HG03280 (cell line): ENCODE data around the gene ODF4.
"Not testable (repeated sequence)": the region's sequence is repeated elsewhere in the genome, so short reads cannot be mapped to it uniquely, and the experiment has no call there.

Source experiments
- ATAC-seq: cut with Tn5 transposase; IDR thresholded peaks from one replicate; pipeline ENCODE4 v1.9.1; 2021; ENCODE audit warnings: mild to moderate bottlenecking, moderate library complexity; ENCODE audit not compliant: unreplicated experiment

ODF4 gene

DNA sequence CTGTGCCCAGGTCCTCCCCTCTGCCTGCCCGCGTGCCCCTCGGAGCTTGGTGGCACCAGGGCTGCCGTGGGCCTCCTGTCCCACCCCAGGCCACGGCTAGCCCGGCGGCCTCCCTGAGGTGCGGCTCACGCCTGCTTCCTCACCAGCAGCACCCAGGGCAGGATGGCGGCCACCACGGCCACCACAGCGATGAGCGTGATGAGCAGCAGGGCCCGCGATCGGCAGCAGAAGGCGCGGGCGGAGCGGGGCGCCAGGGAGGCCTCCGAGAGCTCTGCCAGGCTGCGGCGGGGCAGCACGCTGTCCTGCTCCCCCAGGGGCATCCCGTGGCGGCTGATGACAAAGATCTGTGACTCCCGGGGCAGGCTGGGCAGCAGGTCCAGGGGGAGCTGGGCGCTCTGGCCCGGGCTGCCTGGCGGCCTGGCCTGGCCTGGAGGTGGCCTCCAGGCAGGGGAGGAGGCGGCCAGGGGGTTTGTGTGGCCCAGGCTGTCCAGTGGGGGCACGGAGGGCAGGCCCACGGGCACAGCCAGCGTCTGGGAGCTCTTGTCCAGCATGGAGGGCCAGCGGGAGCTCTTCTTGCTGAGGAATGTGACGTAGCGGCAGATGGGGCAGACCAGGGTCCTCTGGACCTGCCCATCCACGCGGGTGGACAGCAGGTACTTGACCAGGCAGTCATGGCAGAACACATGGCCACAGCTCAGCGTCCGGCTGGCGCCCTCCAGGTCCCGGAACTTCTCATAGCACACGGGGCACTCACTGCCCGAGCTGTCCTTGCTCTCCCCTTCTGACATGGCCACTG, 53.2 kb downstream of the ODF4 start:
- no peak for ATAC-seq

DNA sequence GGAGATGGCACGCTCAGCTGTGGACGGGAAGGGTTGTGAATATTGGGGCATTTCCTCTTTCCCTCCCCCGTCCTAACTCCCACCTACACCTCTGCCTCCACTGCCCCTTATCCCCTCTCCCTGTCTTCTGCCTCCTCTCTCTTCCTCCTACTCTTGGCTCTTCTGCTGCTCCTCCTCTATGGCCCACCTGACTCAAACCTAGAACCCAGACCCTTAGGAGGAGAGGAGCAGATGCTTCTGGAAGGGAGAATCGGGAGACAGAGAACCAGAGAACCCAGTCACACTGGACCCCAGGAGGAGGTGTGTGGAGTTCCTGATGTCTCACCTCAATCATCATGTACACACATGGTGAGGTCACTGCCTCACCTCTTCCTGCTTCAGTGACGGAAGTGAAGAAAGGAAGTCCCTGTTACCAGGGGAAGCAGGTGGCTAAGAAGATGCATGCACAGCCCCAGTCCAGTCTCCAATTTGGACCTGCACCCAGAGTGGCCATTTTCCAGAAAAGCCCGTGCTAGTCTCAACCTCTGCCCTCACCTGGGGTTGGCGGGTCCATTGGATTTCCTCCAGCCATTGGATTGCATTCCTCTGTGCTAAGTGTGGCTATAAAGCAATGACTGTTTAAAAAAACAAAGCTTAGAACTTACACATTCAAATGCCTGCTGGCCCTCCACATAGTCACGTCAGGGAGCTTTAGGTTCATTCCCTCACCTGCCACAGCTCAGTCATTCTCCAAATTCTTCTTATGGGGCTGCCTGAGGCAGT, 54.0 kb downstream of the ODF4 start:
- no peak for ATAC-seq

DNA sequence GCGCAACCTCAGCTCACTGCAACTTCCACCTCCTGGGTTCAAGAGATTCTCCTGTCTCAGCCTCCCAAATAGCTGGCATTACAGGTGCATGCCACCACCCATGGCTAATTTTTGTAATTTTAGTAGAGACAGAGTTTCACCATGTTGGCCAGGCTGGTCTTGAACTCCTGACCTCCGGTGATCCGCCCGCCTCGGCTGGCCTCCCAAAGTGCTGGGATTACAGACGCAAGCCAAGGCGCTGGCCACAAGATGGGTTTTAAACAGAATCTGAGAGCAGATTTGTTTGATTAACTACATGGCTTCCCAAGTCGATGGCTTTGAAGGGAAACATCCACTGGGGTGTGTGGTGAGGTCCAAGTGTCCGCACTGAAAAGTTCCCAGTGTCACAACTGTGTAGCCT, 54.9 kb downstream of the ODF4 start:
- ATAC-seq = not testable (repeated sequence)
